ENCODE results near the gene PSMC4.
"Not testable (repeated sequence)": the region's sequence is repeated elsewhere in the genome, so short reads cannot be mapped to it uniquely, and the experiment has no call there.

Gene PSMC4

DNA sequence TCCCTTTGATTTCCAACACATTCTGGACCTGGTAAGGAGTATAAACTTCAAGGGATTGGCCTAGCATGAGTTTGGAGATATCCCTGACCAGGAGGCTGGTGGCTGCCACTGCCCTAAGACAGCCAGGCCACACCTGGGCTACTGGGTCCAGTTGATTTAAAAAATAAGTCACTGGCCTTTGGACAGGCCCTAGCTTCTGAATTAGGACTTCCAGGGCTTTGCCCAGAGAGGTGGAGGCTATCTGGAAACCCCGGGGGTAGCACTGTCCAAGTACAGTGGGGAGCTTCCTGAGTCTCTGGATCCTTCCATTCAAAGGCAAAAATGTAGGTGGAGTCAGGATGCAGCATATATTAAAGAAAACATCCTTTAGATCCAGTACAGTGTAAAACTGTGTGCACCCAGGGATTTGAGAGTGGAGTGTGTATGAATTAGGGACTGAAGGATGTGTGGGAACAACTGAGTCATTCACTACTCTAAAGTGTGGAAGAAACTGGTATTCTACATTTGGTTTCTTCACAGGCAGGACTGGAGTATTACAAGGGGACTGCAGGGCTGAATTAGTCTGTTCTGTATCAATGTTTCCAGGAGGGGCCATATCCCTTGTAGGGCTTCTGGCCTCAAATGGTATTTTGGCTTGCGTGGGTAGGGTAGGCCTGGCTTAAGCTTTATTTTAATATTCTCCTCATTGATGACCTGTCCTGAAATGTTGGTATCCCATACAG is 21.8 kb upstream of the PSMC4 start:
- DNase-seq: no peak

DNA sequence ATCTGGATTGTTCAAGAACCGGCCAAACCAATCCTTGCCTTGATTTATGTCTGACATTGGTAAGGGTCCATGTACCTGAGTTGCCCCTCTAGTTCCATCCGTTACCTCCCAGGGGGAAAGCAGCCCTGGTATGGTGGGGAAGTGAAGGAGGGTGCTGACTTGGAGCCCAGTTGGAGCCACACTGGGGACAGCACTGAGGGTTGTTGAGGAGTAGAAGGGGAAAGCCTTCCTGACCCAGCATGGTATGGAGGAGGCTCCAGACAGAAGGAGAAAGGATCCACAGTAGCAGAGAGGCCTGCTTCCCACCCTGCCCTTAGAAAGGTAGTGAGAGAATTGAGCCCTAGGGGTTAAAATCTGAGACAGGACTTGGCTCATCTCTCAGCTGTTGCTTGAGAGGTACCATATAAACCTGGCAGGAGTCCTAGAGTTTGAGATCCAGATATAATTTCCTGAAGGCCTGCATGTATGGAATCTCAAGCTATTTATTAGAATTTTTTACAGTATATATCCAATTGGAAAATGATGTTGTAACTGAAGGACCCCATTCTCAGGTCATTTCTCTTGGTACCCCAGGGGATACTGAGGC is 19.8 kb upstream of the PSMC4 start:
- DNase-seq: no peak

DNA sequence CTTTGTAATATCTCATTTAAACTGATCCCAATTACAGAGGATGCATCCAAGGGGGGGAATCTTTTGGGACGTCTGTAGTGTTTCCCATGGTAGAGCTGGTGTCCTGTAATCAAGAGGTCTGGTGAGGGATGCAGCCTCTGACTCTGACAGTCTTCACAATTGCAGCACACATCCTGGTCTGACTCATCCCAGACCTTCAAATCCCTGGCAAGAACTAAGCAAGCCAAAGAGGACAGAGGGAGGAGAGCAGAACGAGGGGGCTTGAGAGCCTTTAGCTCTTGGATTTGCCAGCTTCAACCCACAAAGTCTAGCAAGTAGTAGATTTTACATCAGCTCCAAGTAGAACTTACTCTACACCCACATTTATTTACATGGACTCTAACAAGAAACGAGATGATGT is 19.3 kb upstream of the PSMC4 start:
- no peak for DNase-seq

DNA sequence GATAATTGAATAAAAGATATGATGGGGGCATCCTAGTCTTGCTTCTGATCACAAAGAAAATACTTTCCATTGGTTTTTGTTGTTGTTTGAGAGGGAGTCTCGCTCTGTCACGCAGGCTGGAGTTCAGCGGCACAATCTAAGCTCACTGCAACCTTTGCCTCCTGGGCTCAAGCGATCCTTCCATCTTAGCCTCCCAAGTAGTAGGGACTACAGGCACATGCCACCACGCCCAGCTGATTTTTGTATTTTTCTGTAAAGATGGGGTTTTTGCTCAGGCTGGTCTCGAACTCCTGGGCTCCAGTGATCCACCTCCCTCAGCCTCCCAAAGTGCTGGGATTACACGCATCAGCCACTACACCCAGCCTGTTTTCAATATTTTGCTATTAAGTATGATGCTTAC is 17.1 kb upstream of the PSMC4 start:
- DNase-seq: no peak

DNA sequence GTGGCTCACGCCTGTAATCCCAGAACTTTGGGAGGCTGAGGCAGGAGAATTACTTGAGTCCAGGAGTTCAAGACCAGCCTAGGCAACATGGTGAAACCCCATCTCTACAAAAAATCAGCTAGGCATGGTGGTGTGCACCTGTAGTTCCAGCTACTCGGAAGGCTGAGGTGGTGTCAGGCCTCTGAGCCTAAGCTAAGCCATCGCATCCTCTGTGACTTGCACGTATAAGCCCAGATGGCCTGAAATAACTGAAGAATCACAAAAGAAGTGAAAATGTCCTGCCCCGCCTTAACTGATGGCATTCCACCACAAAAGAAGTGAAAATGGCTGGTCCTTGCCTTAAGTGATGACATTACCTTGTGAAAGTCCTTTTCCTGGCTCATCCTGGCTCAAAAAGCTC is 13.1 kb upstream of the PSMC4 start:
- not testable (repeated sequence) for DNase-seq

DNA sequence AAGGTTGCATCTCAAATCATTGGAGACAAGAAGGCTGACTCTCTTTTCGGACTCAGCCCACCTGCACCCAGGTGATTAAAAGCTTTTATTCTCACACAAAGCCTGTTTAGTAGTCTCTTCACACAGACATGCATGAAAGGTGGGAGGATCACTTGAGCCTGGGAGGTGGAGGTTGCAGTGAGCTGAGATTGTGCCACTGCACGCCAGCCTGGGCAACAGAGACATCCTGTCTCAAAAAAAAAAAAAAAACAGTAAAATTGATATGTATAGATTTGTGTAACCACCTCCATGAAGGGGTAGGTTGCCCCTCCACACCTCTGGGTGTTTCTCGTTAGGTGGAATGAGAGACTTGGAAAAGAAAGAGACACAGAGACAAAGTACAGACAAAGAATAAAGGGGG is 12.0 kb upstream of the PSMC4 start:
- DNase-seq: not testable (repeated sequence)

DNA sequence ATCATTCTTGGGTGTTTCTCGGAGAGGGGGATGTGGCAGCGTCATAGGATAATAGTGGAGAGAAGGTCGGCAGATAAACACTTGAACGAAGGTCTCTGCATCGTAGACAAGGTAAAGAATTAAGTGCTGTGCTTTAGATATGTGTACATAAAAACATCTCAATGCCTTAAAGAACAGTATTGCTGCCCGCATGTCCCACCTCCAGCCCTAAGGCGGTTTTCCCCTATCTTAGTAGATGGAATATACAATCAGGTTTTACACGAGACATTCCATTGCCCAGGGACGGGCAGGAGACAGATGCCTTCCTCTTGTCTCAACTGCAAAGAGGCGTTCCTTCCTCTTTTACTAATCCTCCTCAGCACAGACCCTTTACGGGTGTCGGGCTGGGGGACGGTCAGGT is 11.6 kb upstream of the PSMC4 start:
- DNase-seq: not testable (repeated sequence)

DNA sequence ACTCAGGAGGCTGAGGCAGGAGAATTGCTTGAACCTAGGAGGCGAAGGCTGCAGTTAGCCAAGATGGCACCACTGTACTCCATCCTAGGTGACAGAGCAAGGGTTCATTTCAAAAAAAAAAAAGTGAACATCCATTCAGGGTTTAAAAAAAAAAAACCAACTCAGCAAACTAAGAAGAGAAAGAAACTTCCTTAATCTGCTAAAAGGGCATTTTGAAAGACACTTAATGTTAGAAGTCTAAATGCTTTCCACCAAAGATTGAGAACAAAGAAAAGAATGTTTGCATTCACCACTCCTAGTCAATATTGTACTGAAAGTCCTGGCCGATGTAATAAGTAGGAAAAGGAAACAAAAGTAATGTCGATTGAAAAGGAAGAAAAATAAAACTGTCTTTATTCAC is 7.1 kb upstream of the PSMC4 start:
- no peak for DNase-seq

DNA sequence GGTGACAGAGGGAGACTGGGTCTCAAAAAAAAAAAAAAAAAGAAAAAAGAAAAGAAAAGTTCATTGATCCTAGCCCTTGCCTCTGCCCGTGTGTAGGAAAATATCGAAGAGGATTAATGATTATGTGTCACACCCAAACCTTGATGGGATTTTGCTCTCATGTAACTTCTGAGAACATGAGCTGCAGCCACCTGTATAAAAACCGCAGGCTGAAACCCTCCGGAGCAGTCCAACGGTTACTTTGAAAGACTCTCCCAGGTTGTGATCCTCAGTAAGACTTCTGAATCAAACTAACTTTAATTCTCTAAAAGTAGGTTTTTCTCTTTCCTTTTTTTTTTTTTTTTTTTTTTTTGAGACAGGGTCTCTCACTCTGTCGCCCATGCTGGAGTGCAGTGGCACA is 4.3 kb upstream of the PSMC4 start:
- DNase-seq: no peak

DNA sequence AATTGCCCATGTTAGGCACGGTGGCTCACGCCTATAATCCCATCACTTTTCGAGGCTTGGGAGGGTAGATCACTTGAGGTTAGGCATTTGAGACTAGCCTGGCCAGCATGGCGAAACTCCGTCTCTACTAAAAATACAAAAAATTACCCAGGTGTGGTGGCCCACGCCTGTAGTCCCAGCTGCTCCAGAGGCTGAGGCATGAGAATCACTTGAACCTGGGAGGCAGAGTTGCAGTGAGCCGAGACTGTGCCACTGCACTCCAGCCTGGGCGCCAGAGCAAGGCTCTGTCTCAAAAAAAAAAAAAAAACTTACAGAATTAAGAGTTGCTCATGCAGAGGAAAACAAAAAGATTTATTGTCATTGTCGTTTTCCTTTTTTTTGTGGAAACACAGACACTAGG is 3.4 kb upstream of the PSMC4 start:
- no peak for DNase-seq

DNA sequence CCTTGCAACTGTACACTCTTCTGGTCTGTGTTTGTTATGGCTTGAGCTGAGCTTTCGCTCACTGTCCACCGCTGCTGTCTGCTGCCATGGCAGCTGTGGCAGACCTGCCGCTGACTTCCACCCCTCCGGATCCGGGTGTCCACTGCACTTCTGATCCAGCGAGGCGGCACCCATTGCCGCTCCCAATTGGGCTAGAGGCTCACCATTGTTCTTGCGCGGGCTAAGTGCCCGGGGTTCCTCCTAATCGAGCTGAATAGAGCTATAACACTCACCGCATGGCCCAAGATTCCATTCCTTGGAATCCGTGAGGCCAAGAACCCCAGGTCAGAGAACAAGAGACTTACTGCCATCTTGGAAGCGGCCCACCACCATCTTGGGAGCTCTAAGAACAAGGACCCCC is 2.2 kb upstream of the PSMC4 start:
- DNase-seq: no peak

DNA sequence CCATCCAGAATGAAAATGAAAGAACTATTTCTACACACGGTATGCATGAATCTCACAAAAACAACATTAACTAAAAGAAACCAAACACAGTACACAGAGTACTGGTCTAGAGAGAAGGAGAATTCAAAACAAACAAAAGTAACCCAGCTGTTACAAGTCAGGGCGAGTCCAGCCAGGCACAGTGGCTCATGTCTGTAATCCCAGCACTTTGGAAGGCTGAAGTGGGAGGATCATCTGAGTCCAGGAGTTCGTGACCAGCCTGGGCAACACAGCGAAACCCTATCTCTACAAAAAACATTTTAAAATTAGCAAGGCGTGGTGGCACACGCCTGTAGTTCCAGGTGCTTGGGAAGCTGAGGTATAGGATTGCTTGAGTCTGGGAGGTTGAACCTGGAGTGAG is 1.7 kb upstream of the PSMC4 start:
- no peak for DNase-seq

DNA sequence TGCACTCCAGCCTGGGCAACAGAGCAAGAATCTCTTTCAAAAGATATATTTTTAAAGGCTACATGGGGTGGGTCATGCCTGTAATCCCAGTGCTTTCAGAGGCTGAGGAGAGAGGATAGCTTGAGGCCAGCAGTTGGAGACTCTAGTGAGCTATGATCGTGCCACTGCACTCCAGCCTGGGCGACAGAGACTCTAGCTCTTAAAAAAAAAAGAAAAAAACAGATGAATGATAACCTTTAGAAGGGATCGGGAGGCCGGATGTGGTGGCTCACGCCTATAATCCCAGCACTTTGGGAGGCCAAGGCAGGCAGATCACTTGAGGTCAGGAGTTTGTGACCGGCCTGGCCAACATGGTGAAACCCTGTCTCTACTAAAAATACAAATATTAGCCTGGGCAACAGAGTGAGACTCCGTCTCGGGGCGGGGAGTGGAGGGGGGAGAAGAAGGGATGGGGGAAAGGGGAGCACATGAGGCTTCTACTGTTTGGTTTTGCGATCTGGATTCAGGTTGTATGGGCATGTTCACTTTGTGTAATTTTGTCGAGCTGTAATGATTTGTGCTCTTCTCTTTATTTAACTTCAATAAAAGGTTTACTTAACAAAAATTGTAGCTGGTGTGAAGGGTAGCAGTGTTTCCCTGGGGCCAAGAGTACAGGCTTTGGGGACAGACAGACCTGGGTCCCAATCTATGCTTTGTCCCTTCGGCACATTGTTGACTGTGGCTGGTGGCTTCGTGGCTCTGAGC is 1.1 kb upstream of the PSMC4 start:
- DNase-seq: no peak

DNA sequence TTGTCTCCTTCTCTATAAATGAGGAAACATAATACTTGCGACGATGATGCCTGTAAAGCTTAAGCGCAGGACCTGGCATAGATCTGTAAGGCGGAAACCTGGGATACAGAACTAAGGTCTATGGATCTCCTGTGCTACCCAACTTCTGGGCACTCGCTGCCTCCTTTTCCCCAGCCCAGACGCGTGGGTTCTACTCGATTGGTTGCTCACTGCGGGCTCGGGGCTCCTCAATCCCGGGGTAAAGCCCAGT is 615 bp upstream of the PSMC4 start:
- DNase-seq: peak; percentile 11

DNA sequence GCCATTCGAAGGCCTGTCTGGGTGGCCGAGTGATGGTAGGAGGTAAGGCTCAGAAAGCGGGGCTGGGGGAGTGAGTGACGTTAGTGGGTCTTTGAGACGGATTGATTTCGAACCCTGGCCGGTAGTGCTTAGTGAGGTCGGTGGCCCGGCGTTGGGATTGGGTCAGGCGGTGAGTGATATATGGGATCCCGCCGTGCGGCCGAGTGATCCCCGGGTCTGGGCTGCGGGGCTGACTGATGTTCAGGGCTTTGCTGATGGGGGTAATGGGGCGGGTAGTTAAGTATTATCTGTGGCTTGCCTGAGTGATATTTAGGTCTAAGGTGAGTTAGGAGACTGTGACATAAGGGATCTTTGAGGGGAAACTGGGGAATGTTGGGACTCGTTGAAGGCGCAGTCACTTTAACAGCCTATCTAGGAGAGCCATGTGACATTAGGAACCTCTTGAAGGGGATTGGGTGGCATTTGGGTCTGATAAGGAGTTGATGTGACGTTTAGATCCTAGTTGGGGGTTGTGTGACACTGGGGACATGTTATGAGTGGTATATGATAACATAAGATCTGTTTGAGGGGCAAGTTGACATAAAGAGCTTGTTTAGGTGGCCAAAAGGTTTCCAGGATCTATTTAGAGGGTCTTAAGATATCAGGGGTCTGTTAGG is 543 bp downstream of the PSMC4 start:
- no peak for DNase-seq

DNA sequence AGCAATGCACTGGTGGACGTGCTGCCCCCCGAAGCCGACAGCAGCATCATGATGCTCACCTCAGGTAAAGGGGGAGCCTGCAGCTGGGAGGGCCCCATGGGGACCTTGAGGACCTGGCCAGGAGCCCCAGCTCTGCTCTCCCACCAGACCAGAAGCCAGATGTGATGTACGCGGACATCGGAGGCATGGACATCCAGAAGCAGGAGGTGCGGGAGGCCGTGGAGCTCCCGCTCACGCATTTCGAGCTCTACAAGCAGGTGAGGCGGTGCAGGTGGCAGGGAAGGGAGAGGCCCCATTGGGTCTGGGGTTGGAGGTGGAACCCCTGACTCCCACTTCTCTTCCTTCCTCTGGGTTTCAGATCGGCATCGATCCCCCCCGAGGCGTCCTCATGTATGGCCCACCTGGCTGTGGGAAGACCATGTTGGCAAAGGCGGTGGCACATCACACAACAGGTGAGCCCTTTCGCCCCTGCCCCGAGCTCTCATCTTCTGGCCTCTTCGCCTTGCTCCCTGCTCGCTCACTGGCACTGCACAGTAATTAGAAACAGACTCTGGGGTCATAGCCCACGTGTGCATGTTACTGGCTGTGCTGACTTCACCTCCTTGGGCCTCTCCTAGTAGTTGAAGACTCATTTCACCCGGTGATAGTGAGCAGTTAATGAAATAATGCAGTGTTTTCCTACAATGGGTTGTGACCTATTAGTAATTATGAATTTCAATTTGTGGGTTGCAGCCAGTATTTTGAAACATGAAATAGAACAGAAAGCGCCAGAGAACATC is 3.6 kb downstream of the PSMC4 start:
- DNase-seq: no peak

DNA sequence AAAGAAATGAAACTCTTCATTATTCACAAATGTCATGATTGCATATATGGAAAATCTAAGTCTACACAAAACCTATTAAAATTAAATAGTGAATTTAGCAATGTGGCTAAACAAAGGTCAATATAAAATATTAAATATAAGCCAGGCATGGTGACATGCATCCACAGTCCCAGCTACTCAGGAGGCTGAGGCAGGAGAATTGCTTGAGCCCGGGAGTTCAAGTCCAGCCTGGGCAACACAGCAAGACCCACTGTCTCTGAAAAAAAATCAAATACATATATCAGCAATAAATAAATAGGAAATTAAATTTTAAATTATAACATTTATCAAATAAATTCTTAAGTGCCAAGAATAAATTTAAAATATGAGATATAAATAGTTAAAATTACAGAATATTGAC is 11.9 kb downstream of the PSMC4 start:
- DNase-seq: no peak

DNA sequence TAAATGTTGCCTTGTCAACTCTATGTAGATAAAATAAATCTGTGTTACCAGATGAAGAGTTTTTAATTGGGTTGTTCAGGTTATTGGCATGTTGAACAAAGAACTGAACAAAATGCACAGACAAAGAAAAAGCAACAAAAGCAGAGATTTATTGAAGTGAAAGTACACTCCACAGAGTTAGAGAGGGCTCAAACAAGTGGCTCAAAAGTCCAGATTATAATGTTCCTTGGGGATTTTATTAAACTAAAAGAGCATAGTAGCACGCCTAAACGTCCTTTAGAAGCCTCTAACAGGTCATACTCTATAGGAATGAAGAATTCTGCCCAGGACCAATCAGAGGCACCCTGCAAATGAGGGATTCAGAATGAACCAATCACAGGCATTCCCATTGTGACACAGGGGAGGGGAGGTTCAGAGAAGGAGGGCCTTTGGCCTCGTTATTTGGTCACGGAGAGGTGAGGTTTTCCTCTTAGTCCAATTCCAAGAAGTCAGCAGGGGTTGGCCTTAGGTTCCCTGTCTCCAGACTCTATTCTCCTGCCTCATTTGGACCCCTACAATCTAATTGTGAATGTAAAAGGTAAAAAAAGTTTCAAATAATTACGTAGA is 12.8 kb downstream of the PSMC4 start:
- DNase-seq: no peak

DNA sequence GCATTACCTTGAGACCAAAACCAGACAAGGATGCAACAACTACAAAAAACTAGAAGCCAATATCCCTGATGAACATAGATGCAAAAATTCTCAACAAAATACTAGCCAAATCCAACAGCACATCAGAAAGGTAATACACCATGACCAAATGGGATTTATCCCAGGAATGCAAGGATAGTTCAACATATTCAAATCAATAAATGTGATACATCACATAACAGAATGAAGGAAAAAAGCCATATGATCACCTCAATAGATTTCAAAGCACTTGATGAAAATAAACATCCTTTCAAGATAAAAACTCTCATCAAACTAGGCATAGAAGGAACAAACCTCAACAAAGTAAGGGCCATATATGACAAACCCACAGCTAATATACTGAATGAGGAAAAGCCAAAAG is 15.7 kb downstream of the PSMC4 start:
- DNase-seq: no peak

DNA sequence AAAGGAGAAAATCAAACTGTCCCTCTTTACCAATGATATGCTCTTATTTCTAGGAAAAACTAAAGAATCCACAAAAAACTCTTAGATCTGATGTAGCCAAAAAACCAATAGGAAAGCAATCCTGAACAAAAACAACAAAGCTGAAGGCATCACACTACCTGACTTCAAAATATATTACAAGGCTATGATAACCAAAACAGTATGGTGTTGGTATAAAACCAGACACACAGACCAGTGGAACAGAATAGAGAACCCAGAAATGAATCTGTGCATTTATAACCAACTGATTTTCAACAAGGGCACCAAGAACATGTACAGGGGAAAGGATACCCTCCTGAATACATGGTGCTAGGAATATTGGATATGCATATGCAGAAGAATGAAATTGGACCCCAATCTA is 16.2 kb downstream of the PSMC4 start:
- no peak for DNase-seq

DNA sequence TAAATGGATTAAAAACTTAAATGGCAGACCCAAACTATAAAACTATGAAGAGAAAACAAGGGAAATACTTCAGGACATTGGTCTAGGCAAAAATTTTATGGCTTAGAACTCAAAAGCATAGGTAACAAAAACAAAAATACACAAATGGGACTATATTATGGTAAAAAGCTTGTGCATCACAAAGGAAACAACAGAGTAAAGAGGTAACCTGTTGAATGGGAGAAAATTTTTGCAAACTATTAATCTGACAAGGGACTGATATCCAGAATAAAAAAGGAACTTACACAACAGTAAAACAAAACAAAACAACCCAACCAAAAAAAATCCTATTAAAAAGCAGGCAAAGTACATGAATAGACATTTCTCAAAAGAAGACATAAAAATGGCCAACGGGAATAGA is 16.6 kb downstream of the PSMC4 start:
- DNase-seq: no peak

DNA sequence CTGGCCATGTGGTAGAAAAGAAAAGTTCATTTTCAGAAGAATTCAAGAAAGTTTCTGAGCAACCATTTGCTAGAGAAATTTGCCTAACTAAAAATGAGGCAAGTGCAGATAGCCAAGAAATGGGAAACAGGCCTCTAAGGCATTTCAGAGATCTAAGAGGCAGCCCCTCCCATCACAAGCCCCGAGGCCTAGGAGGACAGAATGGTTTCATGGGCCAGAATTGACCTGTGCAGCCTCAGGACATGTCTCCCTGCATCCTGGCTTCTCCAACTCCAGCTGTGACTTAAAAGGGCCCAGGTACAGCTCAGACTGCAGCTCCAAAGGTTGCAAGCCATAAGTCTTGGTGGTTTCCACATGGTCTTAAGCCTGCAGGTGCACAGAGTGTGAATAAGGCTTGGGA is 22.6 kb downstream of the PSMC4 start:
- no peak for DNase-seq

DNA sequence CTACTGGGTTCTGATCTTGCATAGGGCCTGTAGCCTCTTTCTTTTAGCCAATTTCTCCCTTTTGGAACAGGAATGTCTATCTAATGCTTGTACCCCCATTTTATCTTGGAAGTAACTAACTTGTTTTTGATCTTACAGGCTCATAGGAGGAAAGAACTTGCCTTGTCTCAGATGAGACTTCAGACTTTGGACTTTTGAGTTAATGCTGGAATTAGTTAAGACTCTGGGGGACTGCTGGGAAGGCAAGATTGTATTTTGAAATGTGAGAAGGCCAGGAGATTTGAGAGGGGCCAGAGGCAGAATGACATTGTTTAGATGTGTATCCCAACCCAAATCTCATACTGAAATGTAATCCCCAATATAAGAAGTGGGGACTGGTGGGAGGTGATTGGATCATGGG is 23.4 kb downstream of the PSMC4 start:
- no peak for DNase-seq
